Ovary (tissue), 3 donors: Measurements from ENCODE around the gene RALGAPB.

ENCODE experiments used
- EP300 ChIP-seq: sonication (generic); formaldehyde crosslinking; IDR thresholded peaks from one replicate; pipeline ENCODE4 v1.6.1; 2017; ENCODE audit warnings: antibody characterized with exemption
- POLR2A ChIP-seq: fragments of 450-650 bp; IDR thresholded peaks from one replicate; pipeline ENCODE4 v1.6.1; 2017; ENCODE audit warnings: antibody characterized with exemption, mild to moderate bottlenecking, moderate library complexity
- TF ChIP-seq, protein P1 (sequence below), 3 donors: fragments of 450-650 bp in 2 of 3; fragments of 200-600 bp in 1 of 3; IDR thresholded peaks; one replicate each; pipeline versions ENCODE4 v1.5.1 to v1.8.0; 2016 to 2022; ENCODE audit warnings: antibody characterized with exemption in 3 of 3, mild to moderate bottlenecking in 1 of 3
- donor health status: DM: no; HTN: no; CAD: no.

DNA sequence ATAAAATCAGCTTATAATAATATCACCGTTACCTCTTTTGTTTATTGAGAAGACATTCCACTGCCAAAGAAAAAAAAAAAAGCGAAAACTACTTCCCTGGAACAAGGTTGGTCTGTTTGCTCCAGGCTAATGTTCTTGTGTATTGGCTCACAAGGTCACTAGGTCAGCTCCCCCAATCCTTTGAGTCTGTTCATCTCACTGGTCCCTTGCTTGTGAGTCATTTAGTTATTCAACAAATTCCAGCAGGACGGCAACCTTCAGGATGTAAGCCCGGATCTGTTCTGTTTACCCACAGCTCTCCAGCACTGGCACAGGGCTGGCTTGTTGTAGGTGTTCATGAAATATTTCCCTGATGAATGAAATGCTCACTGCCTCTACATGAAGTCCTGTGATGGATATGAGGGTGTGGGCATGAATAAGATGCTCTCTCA lies 132.2 kb downstream of the RALGAPB start:
- TF ChIP-seq, protein P1, sequence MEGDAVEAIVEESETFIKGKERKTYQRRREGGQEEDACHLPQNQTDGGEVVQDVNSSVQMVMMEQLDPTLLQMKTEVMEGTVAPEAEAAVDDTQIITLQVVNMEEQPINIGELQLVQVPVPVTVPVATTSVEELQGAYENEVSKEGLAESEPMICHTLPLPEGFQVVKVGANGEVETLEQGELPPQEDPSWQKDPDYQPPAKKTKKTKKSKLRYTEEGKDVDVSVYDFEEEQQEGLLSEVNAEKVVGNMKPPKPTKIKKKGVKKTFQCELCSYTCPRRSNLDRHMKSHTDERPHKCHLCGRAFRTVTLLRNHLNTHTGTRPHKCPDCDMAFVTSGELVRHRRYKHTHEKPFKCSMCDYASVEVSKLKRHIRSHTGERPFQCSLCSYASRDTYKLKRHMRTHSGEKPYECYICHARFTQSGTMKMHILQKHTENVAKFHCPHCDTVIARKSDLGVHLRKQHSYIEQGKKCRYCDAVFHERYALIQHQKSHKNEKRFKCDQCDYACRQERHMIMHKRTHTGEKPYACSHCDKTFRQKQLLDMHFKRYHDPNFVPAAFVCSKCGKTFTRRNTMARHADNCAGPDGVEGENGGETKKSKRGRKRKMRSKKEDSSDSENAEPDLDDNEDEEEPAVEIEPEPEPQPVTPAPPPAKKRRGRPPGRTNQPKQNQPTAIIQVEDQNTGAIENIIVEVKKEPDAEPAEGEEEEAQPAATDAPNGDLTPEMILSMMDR (IDR thresholded peaks at IDR 0.05) = no peak
- TF ChIP-seq POLR2A (no peak), EP300 (no peak)
